Naive thymus-derived CD8-positive, alpha-beta T cell (primary cell): Measurements from ENCODE around the gene PRRX2. TPM values are rescaled to one million over a fixed set of nuclear protein-coding genes. Genes with fewer than 3 reads are reported as not detected.
"Not testable (repeated sequence)": the region's sequence is repeated elsewhere in the genome, so short reads cannot be mapped to it uniquely, and the experiment has no call there.

Source experiments
- ATAC-seq, 2 donors: fragments of 150-1000 bp; cut with Tn5 transposase in 1 of 2; sonication (Bioruptor Pico), chemical (Tn5 transposase) in 1 of 2; 1 replicate in 1 of 2; 2 replicates in 1 of 2; pipeline ENCODE4 v1.10.0; 2021; ENCODE audit warnings: mild to moderate bottlenecking in 2 of 2, moderate library complexity in 2 of 2
- POLR2A ChIA-PET: fragments of 350-600 bp; sonication (Branson Sonifier 250); formaldehyde crosslinking; loops from one replicate; lab custom pipeline; 2021; ENCODE audit warnings: antibody characterized with exemption; lab: Charles Lee
- DNase-seq, 10 donors: peaks; one replicate each; pipeline versions ENCODE4 v3.0.0 to v3.0.0-alpha.2; 2020 to 2022
- H3K27ac Mint-ChIP-seq, 10 donors: one replicate each; pipeline ENCODE4 v1.8.0; 2020 to 2022; ENCODE audit warnings: mild to moderate bottlenecking in 10 of 10, mixed read lengths in 10 of 10, moderate library complexity in 4 of 10, inconsistent platforms in 1 of 10
- H3K27me3 Mint-ChIP-seq, 5 donors: one replicate each; pipeline ENCODE4 v1.8.0; 2021 to 2022; ENCODE audit warnings: mixed read lengths in 5 of 5
- H3K36me3 Mint-ChIP-seq, 3 donors: one replicate each; pipeline ENCODE4 v1.8.0; 2020 to 2022; ENCODE audit warnings: mixed read lengths in 3 of 3, mild to moderate bottlenecking in 2 of 3, inconsistent platforms in 1 of 3
- H3K4me1 Mint-ChIP-seq, 4 donors: one replicate each; pipeline ENCODE4 v1.8.0; 2021 to 2022; ENCODE audit warnings: mixed read lengths in 4 of 4
- H3K4me3 Mint-ChIP-seq, 10 donors: one replicate each; pipeline ENCODE4 v1.8.0; 2020 to 2022; ENCODE audit warnings: mild to moderate bottlenecking in 10 of 10, mixed read lengths in 10 of 10, moderate library complexity in 6 of 10, inconsistent platforms in 1 of 10
- H3K9me3 Mint-ChIP-seq, 9 donors: one replicate each; pipeline ENCODE4 v1.8.0; 2020 to 2022; ENCODE audit warnings: mixed read lengths in 9 of 9, mild to moderate bottlenecking in 3 of 9, inconsistent platforms in 1 of 9, moderate library complexity in 1 of 9
- polyA plus RNA-seq, 3 donors: library from polyadenylated mRNA; unstranded; fragments of 300-500 nt; fragmentation: Illumina TruSeq; gene quantifications; one replicate each; pipeline ENCODE4 v1.2.3, GENCODE V29; 2021
- total RNA-seq, 8 experiments: library from RNA in 2 of 8; stranded (reverse) in 2 of 8; gene quantifications; one replicate each; pipeline ENCODE4 v1.2.3 and lab custom pipeline; 2021 to 2026

The PRRX2 gene
- total and polyA plus RNA-seq, 5 experiments from 2014 or later, result not detected

- peaks cover 0 to 11% (median 3%) of the 10 kb centered on the region in 5 donors for H3K27me3 Mint-ChIP-seq
- POLR2A ChIA-PET, result interaction anchor here (2.5 to 7.0 kb wide), 2 partner anchors 12 to 450 kb away, joined by 10 to 51 read pairs; partner anchors contain the start of genes ASB6 and IER5L
Measured at GRCh38 chr9:129627556-129628440, 37.6 kb upstream of the PRRX2 start.

GRCh38 chr9:129628709-129629108, 36.7 kb upstream of the PRRX2 start:
- POLR2A ChIA-PET, result interaction anchor here (7.0 kb wide), 1 partner anchor 11 kb away, joined by 51 read pairs; the partner anchor contains the start of gene ASB6
- peaks cover 39 to 77% (median 69%) of the 10 kb centered on the region in 4 donors for H3K4me1 Mint-ChIP-seq

More at GRCh38 chr9:129627556-129628440, 37.6 kb upstream of the PRRX2 start:
- DNase-seq (no peak), ATAC-seq (no peak)
- peak overlapping the region; percentile 85 to 98 (median 94) for H3K27ac Mint-ChIP-seq
- no peaks in the 10 kb centered on the region for H3K9me3 Mint-ChIP-seq
- peak overlapping the region; percentile 82 to 97 (median 90) for H3K4me3 Mint-ChIP-seq
- peaks cover 0 to 14% (median 0%) of the 10 kb centered on the region in 3 donors for H3K36me3 Mint-ChIP-seq
- peaks cover 40 to 79% (median 70%) of the 10 kb centered on the region in 4 donors for H3K4me1 Mint-ChIP-seq

GRCh38 chr9:129629251-129629820, 36.1 kb upstream of the PRRX2 start:
- DNase-seq (no peak), ATAC-seq (no peak)
- Mint-ChIP-seq H3K36me3 (peaks cover 0 to 28% (median 0%) of the 10 kb centered on the region in 3 donors), H3K9me3 (no peaks in the 10 kb centered on the region), H3K4me3 (peak overlapping the region in 7 of 10 donors; percentile 8 to 82 (median 36)), H3K4me1 (peaks cover 33 to 73% (median 64%) of the 10 kb centered on the region in 4 donors), H3K27me3 (no peaks in the 10 kb centered on the region), H3K27ac (peak overlapping the region in 8 of 10 donors; percentile 59 to 95 (median 79))
- POLR2A ChIA-PET, result interaction anchor here (7.0 kb wide), 1 partner anchor 10 kb away, joined by 51 read pairs; the partner anchor contains the start of gene ASB6

More at GRCh38 chr9:129628709-129629108, 36.7 kb upstream of the PRRX2 start:
- Mint-ChIP-seq H3K27me3 (peaks cover 0 to 2% (median 0%) of the 10 kb centered on the region in 5 donors), H3K36me3 (peaks cover 0 to 23% (median 0%) of the 10 kb centered on the region in 3 donors), H3K4me3 (peak overlapping the region in 7 of 10 donors; percentile 15 to 82 (median 18)), H3K27ac (peak overlapping the region in 9 of 10 donors; percentile 31 to 98 (median 85)), H3K9me3 (no peaks in the 10 kb centered on the region)
- DNase-seq (no peak), ATAC-seq (no peak)

GRCh38 chr9:129630967-129631673, 34.3 kb upstream of the PRRX2 start:
- ATAC-seq, result no peak
- H3K27ac Mint-ChIP-seq, result peak overlapping the region in 7 of 10 donors; percentile 20 to 88 (median 65)
- peaks cover 0 to 44% (median 4%) of the 10 kb centered on the region in 3 donors for H3K36me3 Mint-ChIP-seq
- H3K27me3 Mint-ChIP-seq, result no peaks in the 10 kb centered on the region
- DNase-seq, result no peak
- peak overlapping the region in 2 of 10 donors; percentile 3 to 79 for H3K4me3 Mint-ChIP-seq
- no peaks in the 10 kb centered on the region for H3K9me3 Mint-ChIP-seq
- peaks cover 34 to 66% (median 53%) of the 10 kb centered on the region in 4 donors for H3K4me1 Mint-ChIP-seq
- POLR2A ChIA-PET, result interaction anchor here (0.5 to 7.0 kb wide), 2 partner anchors 8 to 129 kb away, joined by 3 to 51 read pairs; partner anchors contain the start of gene ASB6

- Mint-ChIP-seq H3K27ac (peak overlapping the region in 7 of 10 donors; percentile 10 to 92 (median 66)), H3K4me3 (peak overlapping the region in 2 of 10 donors; percentile 34 to 61), H3K27me3 (no peaks in the 10 kb centered on the region), H3K9me3 (no peaks in the 10 kb centered on the region), H3K4me1 (peaks cover 33 to 64% (median 49%) of the 10 kb centered on the region in 4 donors), H3K36me3 (peaks cover 0 to 46% (median 4%) of the 10 kb centered on the region in 3 donors)
- POLR2A ChIA-PET, result no interaction called here
- DNase-seq (no peak), ATAC-seq (no peak)
Measured at GRCh38 chr9:129631674-129632129, 33.7 kb upstream of the PRRX2 start.

GRCh38 chr9:129632460-129632859, 33.0 kb upstream of the PRRX2 start:
- DNase-seq (no peak), ATAC-seq (no peak)
- peaks cover 0 to 46% (median 4%) of the 10 kb centered on the region in 3 donors for H3K36me3 Mint-ChIP-seq
- peak overlapping the region in 4 of 10 donors; percentile 25 to 88 (median 54) for H3K27ac Mint-ChIP-seq
- H3K4me3 Mint-ChIP-seq, result no peak overlapping the region
- POLR2A ChIA-PET, result no interaction called here
- peaks cover 29 to 56% (median 43%) of the 10 kb centered on the region in 4 donors for H3K4me1 Mint-ChIP-seq
- H3K9me3 Mint-ChIP-seq, result no peaks in the 10 kb centered on the region
- H3K27me3 Mint-ChIP-seq, result no peaks in the 10 kb centered on the region

- Mint-ChIP-seq H3K27ac (peak overlapping the region in 3 of 10 donors; percentile 16 to 34 (median 25)), H3K27me3 (no peaks in the 10 kb centered on the region), H3K4me3 (no peak overlapping the region), H3K36me3 (peaks cover 0 to 51% (median 5%) of the 10 kb centered on the region in 3 donors), H3K4me1 (peaks cover 28 to 50% (median 40%) of the 10 kb centered on the region in 4 donors), H3K9me3 (no peaks in the 10 kb centered on the region)
- ATAC-seq, result no peak
- DNase-seq, result no peak
- POLR2A ChIA-PET, result no interaction called here
Measured at GRCh38 chr9:129633207-129633606, 32.2 kb upstream of the PRRX2 start.

- POLR2A ChIA-PET, result no interaction called here
- no peak for ATAC-seq
- Mint-ChIP-seq H3K4me1 (peaks cover 28 to 47% (median 37%) of the 10 kb centered on the region in 4 donors), H3K27me3 (no peaks in the 10 kb centered on the region), H3K36me3 (peaks cover 0 to 54% (median 5%) of the 10 kb centered on the region in 3 donors), H3K27ac (peak overlapping the region in 3 of 10 donors; percentile 31 to 65 (median 51)), H3K9me3 (no peaks in the 10 kb centered on the region), H3K4me3 (no peak overlapping the region)
- DNase-seq, result no peak
Measured at GRCh38 chr9:129633848-129634247, 31.6 kb upstream of the PRRX2 start.

GRCh38 chr9:129635099-129636065, 30.1 kb upstream of the PRRX2 start:
- DNase-seq (no peak), ATAC-seq (no peak)
- Mint-ChIP-seq H3K36me3 (peaks cover 0 to 52% (median 5%) of the 10 kb centered on the region in 3 donors), H3K9me3 (no peaks in the 10 kb centered on the region), H3K27me3 (no peaks in the 10 kb centered on the region), H3K4me1 (peaks cover 23 to 36% (median 30%) of the 10 kb centered on the region in 4 donors), H3K4me3 (no peak overlapping the region), H3K27ac (peak overlapping the region in 4 of 10 donors; percentile 13 to 62 (median 38))
- POLR2A ChIA-PET, result interaction anchor here (7.1 kb wide), 1 partner anchor 8 kb away, joined by 51 read pairs; the partner anchor contains the start of gene NTMT1

GRCh38 chr9:129636343-129636742, 29.1 kb upstream of the PRRX2 start:
- not testable (repeated sequence) for H3K27ac Mint-ChIP-seq
- peaks cover 0 to 52% (median 5%) of the 10 kb centered on the region in 3 donors for H3K36me3 Mint-ChIP-seq

More at GRCh38 chr9:129636343-129636742, 29.1 kb upstream of the PRRX2 start:
- not testable (repeated sequence) for ATAC-seq, H3K9me3 Mint-ChIP-seq, DNase-seq, H3K27me3 Mint-ChIP-seq, H3K4me3 Mint-ChIP-seq
- peaks cover 21 to 35% (median 28%) of the 10 kb centered on the region in 4 donors for H3K4me1 Mint-ChIP-seq
- POLR2A ChIA-PET, result interaction anchor here (0.7 to 7.1 kb wide), 2 partner anchors 9 to 716 kb away, joined by 3 to 51 read pairs; partner anchors contain the start of gene NTMT1
